CD4-positive, alpha-beta T cell (primary cell): Measurements from ENCODE around the gene LMO4. TPM values are rescaled to one million over a fixed set of nuclear protein-coding genes. Genes with fewer than 3 reads are reported as not detected.

Experiments
- ATAC-seq: fragments of 200-7000 bp; cut with Tn5 transposase; one replicate; pipeline ENCODE4 v1.10.0; 2022; ENCODE audit warnings: mild to moderate bottlenecking; ENCODE audit not compliant: poor library complexity
- CTCF ChIA-PET: fragments of 350-600 bp; sonication (Branson Sonifier 250); formaldehyde crosslinking; loops from one replicate; lab custom pipeline; 2021; ENCODE audit warnings: antibody characterized with exemption, inconsistent platforms; lab: Charles Lee
- POLR2A ChIA-PET: fragments of 350-600 bp; sonication (Branson Sonifier 250); formaldehyde crosslinking; loops from one replicate; lab custom pipeline; 2021; ENCODE audit warnings: antibody characterized with exemption, inconsistent platforms; lab: Charles Lee
- DNase-seq, 14 experiments: peaks; one replicate each; pipeline ENCODE4 v3.0.0-alpha.2; 2013 to 2020; ENCODE audit warnings: mixed read lengths in 2 of 14
- H3K27ac ChIP-seq, 2 donors: one replicate each; pipeline versions ENCODE4 v1.5.1 to v1.7.0; 2013; ENCODE audit warnings: low read length in 2 of 2, low read depth in 1 of 2, mild to moderate bottlenecking in 1 of 2
- H3K27me3 ChIP-seq, 2 experiments: 1 replicate in 1 of 2; 2 replicates in 1 of 2; pipeline versions ENCODE4 v1.6.1 to v1.7.0; 2013; ENCODE audit warnings: low read length in 2 of 2, control low read depth in 1 of 2, mild to moderate bottlenecking in 1 of 2, moderate library complexity in 1 of 2; ENCODE audit not compliant: insufficient read depth in 2 of 2, control insufficient read depth in 1 of 2
- H3K36me3 ChIP-seq: one replicate; pipeline ENCODE4 v1.6.1; 2013; ENCODE audit warnings: low read length, control low read depth; ENCODE audit not compliant: insufficient read depth
- H3K4me1 ChIP-seq: one replicate; pipeline ENCODE4 v1.6.1; 2013; ENCODE audit warnings: low read length, control low read depth; ENCODE audit not compliant: insufficient read depth
- H3K4me3 ChIP-seq: one replicate; pipeline ENCODE4 v1.5.1; 2013; ENCODE audit warnings: mild to moderate bottlenecking, low read length, moderate library complexity
- H3K9me3 ChIP-seq, 2 experiments: 1 replicate in 1 of 2; 2 replicates in 1 of 2; pipeline versions ENCODE4 v1.6.1 to v1.7.0; 2013; ENCODE audit warnings: low read length in 2 of 2, mild to moderate bottlenecking in 2 of 2, control low read depth in 1 of 2, moderate library complexity in 1 of 2; ENCODE audit not compliant: control insufficient read depth in 1 of 2, insufficient read depth in 1 of 2
- H3K27ac Mint-ChIP-seq: one replicate; pipeline ENCODE4 v1.8.0; 2020; ENCODE audit warnings: mixed read lengths
- H3K27me3 Mint-ChIP-seq: one replicate; pipeline ENCODE4 v1.8.0; 2021; ENCODE audit warnings: mixed read lengths
- H3K36me3 Mint-ChIP-seq: one replicate; pipeline ENCODE4 v1.8.0; 2021; ENCODE audit warnings: low read depth, mixed read lengths
- H3K4me1 Mint-ChIP-seq: one replicate; pipeline ENCODE4 v1.8.0; 2021; ENCODE audit warnings: low read depth, mixed read lengths
- H3K4me3 Mint-ChIP-seq: one replicate; pipeline ENCODE4 v1.8.0; 2020; ENCODE audit warnings: mild to moderate bottlenecking, mixed read lengths
- H3K9me3 Mint-ChIP-seq: one replicate; pipeline ENCODE4 v1.8.0; 2020; ENCODE audit warnings: mixed read lengths
- CTCF ChIP-seq: fragments of 200-600 bp; IDR thresholded peaks from one replicate; pipeline ENCODE4 v1.8.0; 2022; ENCODE audit warnings: antibody characterized with exemption, mild to moderate bottlenecking
- intact Hi-C, 2 experiments: fragments of 100-400 bp; cut with DNase I in 1 of 2; cut with micrococcal nuclease in 1 of 2; formaldehyde crosslinking; loops; one replicate each; pipeline versions ENCODE4 v1.15.1 to v1.9.0; 2023 to 2025; cut with DNase I, micrococcal nuclease
- total RNA-seq, 174 experiments: library from RNA in 2 of 174; stranded (reverse) in 2 of 174; gene quantifications; one replicate each; pipeline ENCODE4 v1.2.3 and lab custom pipeline; 2021 to 2026

The LMO4 gene
- total RNA-seq, 2 experiments from 2014 or later: 16.0 to 18.2 TPM

GRCh38 chr1:87334351-87335174 is 5.9 kb downstream of the LMO4 start:
- intact Hi-C loops: loop anchor here (5.0 to 10.0 kb wide), 7 partner anchors 48 to 947 kb away; partner anchors contain the start of genes HS2ST1 (in 1 of the 2), ODF2L (in 1 of the 2), SELENOF (in 1 of the 2) and SH3GLB1 (in 1 of the 2)
- H3K36me3 ChIP-seq: peaks cover 1% of the 10 kb centered on the region
- peak overlapping the region; percentile 88 for H3K27ac Mint-ChIP-seq
- DNase-seq (peak in 2 of 14 experiments; percentile 55 to 60), ATAC-seq (peak; percentile 9)
- peak overlapping the region; percentile 87 for H3K4me3 Mint-ChIP-seq
- H3K4me3 ChIP-seq: peak overlapping the region; percentile 55
- ChIA-PET CTCF (interaction anchor here (1.6 to 4.6 kb wide), 2 partner anchors 9 kb away, joined by 4 to 15 read pairs; no protein-coding TSS in a partner anchor), POLR2A (interaction anchor here (0.5 to 1.3 kb wide), 4 partner anchors 8 to 70 kb away, joined by 3 to 5 read pairs (median 3); no protein-coding TSS in a partner anchor)
- TF ChIP-seq CTCF: no peak
- H3K4me1 Mint-ChIP-seq: peaks cover 59% of the 10 kb centered on the region
- H3K27ac ChIP-seq: no peak overlapping the region
- H3K36me3 Mint-ChIP-seq: peaks cover 3% of the 10 kb centered on the region
- peaks cover 36% of the 10 kb centered on the region for H3K4me1 ChIP-seq
- no peaks in the 10 kb centered on the region for H3K9me3 Mint-ChIP-seq
- no peaks in the 10 kb centered on the region for H3K9me3 ChIP-seq
- peaks cover 29% of the 10 kb centered on the region for H3K27me3 Mint-ChIP-seq
- peaks cover 0 to 12% of the 10 kb centered on the region in 2 experiments for H3K27me3 ChIP-seq

GRCh38 chr1:87335175-87335884 is 6.7 kb downstream of the LMO4 start:
- peak overlapping the region; percentile 92 for H3K4me3 Mint-ChIP-seq
- ATAC-seq (peak; percentile 51), DNase-seq (peak; percentile 25 to 80 (median 44))
- no peak for TF ChIP-seq CTCF
- H3K27ac Mint-ChIP-seq: peak overlapping the region; percentile 66
- H3K27me3 Mint-ChIP-seq: peaks cover 26% of the 10 kb centered on the region
- peaks cover 9% of the 10 kb centered on the region for H3K36me3 ChIP-seq
- H3K9me3 Mint-ChIP-seq: no peaks in the 10 kb centered on the region
- H3K4me3 ChIP-seq: peak overlapping the region; percentile 55
- ChIA-PET CTCF (interaction anchor here (0.7 to 4.6 kb wide), 3 partner anchors 8 to 631 kb away, joined by 3 to 15 read pairs (median 4); no protein-coding TSS in a partner anchor), POLR2A (interaction anchor here (0.6 to 1.3 kb wide), 2 partner anchors 10 to 421 kb away, joined by 3 read pairs; partner anchors contain the start of gene HS2ST1)
- peaks cover 10% of the 10 kb centered on the region for H3K36me3 Mint-ChIP-seq
- intact Hi-C loops: loop anchor here (10.0 kb wide), 2 partner anchors 421 to 631 kb away; partner anchors contain the start of genes HS2ST1 (in 1 of the 2), SELENOF (in 1 of the 2) and SH3GLB1 (in 1 of the 2)
- H3K27ac ChIP-seq: no peak overlapping the region
- H3K4me1 Mint-ChIP-seq: peaks cover 52% of the 10 kb centered on the region
- peaks cover 33% of the 10 kb centered on the region for H3K4me1 ChIP-seq
- peaks cover 0 to 12% of the 10 kb centered on the region in 2 experiments for H3K27me3 ChIP-seq
- H3K9me3 ChIP-seq: no peaks in the 10 kb centered on the region

- peaks cover 0 to 12% of the 10 kb centered on the region in 2 experiments for H3K27me3 ChIP-seq
- peaks cover 25% of the 10 kb centered on the region for H3K4me1 ChIP-seq
- ATAC-seq (no peak), DNase-seq (no peak)
- intact Hi-C loops: loop anchor here (10.0 kb wide), 2 partner anchors 422 to 632 kb away; partner anchors contain the start of genes HS2ST1 (in 1 of the 2), SELENOF (in 1 of the 2) and SH3GLB1 (in 1 of the 2)
- H3K27ac ChIP-seq: no peak overlapping the region
- H3K4me3 ChIP-seq: no peak overlapping the region
- ChIA-PET POLR2A (no interaction called here), CTCF (interaction anchor here (4.6 kb wide), 1 partner anchor 11 kb away, joined by 15 read pairs; no protein-coding TSS in a partner anchor)
- H3K36me3 ChIP-seq: peaks cover 16% of the 10 kb centered on the region
- H3K9me3 Mint-ChIP-seq: no peaks in the 10 kb centered on the region
- no peak overlapping the region for H3K27ac Mint-ChIP-seq
- H3K4me3 Mint-ChIP-seq: peak overlapping the region; percentile 92
- TF ChIP-seq CTCF: no peak
- H3K9me3 ChIP-seq: no peaks in the 10 kb centered on the region
- peaks cover 42% of the 10 kb centered on the region for H3K4me1 Mint-ChIP-seq
- H3K27me3 Mint-ChIP-seq: peaks cover 23% of the 10 kb centered on the region
- peaks cover 20% of the 10 kb centered on the region for H3K36me3 Mint-ChIP-seq
These were observed 8.0 kb downstream of the LMO4 start for GRCh38 chr1:87336623-87337067.
